CD4-positive, alpha-beta T cell treated with Interleukin-21 for 1 hour (primary cell): ENCODE data around the gene MYOC.
"Not testable (repeated sequence)": the region's sequence is repeated elsewhere in the genome, so short reads cannot be mapped to it uniquely, and the experiment has no call there.

Experiments
- DNase-seq: peaks from one replicate; pipeline ENCODE4 v3.0.0-alpha.2; 2020

MYOC gene

GRCh38 chr1:171600310-171600709 is 52.2 kb downstream of the MYOC start:
- not testable (repeated sequence) for DNase-seq

DNA sequence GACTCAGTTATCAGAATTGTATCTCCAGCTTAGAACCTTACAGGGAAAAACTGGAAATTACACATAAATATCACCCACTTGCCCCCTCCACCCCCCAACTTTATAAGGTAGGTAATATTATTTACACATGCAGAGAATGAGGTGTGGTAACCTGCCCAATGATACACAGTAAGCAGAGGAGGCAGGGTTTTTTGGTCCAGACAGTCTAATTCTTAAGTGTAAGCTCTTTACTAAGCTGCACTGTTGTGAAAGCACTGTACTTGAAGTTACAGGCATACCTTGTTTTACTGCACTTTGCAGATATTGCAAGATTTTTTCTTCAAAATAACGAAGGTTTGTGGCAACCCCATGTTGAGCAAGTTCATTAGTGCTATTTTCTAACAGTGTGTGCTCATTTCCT is 55.3 kb downstream of the MYOC start:
- DNase-seq = no peak

GRCh38 chr1:171596705-171597104 is 55.8 kb downstream of the MYOC start:
- DNase-seq = no peak

DNA sequence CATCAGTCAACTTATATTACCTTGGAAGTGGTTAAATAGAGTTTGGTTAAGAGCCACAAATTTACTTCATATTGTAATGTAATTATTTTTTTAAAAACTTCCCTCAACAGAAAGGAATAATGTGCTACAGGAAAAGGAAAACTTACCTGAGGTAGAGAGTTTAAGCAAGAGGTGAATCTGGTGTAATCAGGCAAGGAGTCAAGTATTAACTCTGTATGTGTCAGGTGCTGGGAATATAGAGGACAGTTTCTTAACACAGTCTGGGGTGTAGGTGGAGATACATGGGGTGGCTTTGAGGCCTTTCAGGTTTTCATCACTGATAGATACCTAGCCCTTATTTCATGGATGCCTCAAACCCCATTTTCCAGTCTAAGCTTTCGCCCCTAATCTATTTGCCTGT is 56.4 kb downstream of the MYOC start:
- no peak for DNase-seq

DNA sequence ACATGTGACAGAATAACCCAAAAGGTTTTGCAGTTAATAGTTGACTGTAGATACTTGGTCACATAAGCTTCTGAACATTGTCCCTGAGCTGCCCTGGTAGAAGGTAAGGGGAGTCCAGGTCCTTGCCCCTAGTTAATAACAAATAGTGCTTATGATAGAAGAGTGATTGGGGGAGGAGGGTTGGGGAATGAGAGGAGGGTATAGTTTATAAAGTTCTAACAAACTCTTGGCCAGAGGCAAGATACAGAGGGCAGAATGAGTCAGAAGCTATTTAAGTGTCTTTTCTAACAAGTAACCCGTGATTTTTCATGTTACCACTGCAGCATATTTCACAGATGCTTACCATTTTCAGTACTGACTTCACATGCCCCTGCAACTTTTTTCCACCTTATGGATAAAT is 57.2 kb downstream of the MYOC start:
- no peak for DNase-seq

DNA sequence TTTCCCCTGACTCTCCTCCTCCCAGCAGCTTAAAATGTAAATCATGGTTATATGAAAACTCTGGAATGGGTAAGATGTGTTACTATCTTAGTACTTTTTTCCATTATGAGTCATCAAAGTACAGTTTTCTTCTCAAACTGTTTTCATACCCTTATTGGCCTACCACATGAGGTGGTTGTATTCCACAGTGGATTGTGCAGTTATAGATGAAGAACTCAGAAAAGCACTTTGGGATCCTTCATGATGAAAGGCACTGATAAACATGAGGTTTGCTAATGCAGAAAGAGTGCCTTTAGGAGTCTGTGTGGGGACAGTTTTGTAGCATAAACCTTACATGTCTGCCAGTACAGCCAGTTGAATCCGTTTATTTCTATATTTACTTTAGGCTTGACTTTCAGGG is 62.5 kb downstream of the MYOC start:
- no peak for DNase-seq

- no peak for DNase-seq
Observed at GRCh38 chr1:171588230-171588629, 64.3 kb downstream of the MYOC start.

- no peak for DNase-seq
Observed at GRCh38 chr1:171585715-171586114, 66.8 kb downstream of the MYOC start.
